K562 (cell line): ENCODE data around the gene NR6A1. TPM values are rescaled to one million over a fixed set of nuclear protein-coding genes. Genes with fewer than 3 reads are reported as not detected.

Experiments
- ATF1 ChIP-seq, 2 experiments: fragments of 450-650 bp in 1 of 2; IDR thresholded peaks; 2 replicates each; pipeline ENCODE4 v1.6.1; 2016; ENCODE audit warnings: missing compliant biosample characterization in 1 of 2, missing genetic modification characterization in 1 of 2
- CBX3 ChIP-seq, 2 experiments: IDR thresholded peaks; 1 replicate in 1 of 2; 2 replicates in 1 of 2; pipeline ENCODE4 v1.6.1; 2012; ENCODE audit warnings: inconsistent platforms in 2 of 2, low read length in 2 of 2, borderline replicate concordance in 1 of 2, control low read depth in 1 of 2
- CTCF ChIP-seq, 3 experiments: IDR thresholded peaks in 2 of 3; conservative IDR thresholded peaks in 1 of 3; 2 replicates each; pipeline ENCODE4 v1.5.1; 2011 to 2012; ENCODE audit warnings: low read length in 3 of 3, mild to moderate bottlenecking in 3 of 3, control low read depth in 2 of 3, improper control_type of control experiment in 1 of 3, inconsistent platforms in 1 of 3, low read depth in 1 of 3, mixed read lengths in 1 of 3, moderate library complexity in 1 of 3; ENCODE audit not compliant: insufficient read depth in 2 of 3
- ETV6 ChIP-seq, 3 experiments: fragments of 150-350 bp in 1 of 3; sonication (generic) in 1 of 3; formaldehyde crosslinking in 1 of 3; IDR thresholded peaks; 2 replicates each; pipeline versions ENCODE4 v1.6.1 to v1.8.0; 2014 to 2022; ENCODE audit warnings: borderline replicate concordance in 2 of 3, low read depth in 2 of 3, antibody characterized with exemption in 1 of 3, low read length in 1 of 3, mild to moderate bottlenecking in 1 of 3, missing genetic modification reagents in 1 of 3
- GATAD2B ChIP-seq: fragments of 450-650 bp; IDR thresholded peaks from 2 replicates; pipeline ENCODE4 v1.6.1; 2017; ENCODE audit warnings: mild to moderate bottlenecking, borderline replicate concordance
- HDAC3 ChIP-seq: fragments of 450-650 bp; IDR thresholded peaks from 2 replicates; pipeline ENCODE4 v1.6.1; 2018; ENCODE audit warnings: borderline replicate concordance, mild to moderate bottlenecking, moderate library complexity; ENCODE audit not compliant: partially characterized antibody
- HES1 ChIP-seq: fragments of 450-650 bp; IDR thresholded peaks from 2 replicates; pipeline ENCODE4 v1.6.1; 2016; ENCODE audit warnings: low read depth, mild to moderate bottlenecking, moderate library complexity
- KLF10 ChIP-seq: fragments of 250-450 bp; sonication (Bioruptor Pico); IDR thresholded peaks from 2 replicates; pipeline ENCODE4 v1.6.1; 2021; ENCODE audit warnings: matching md5 sums
- KLF16 ChIP-seq: IDR thresholded peaks from 2 replicates; pipeline ENCODE4 v1.6.1; 2016; ENCODE audit warnings: antibody characterized with exemption
- MAFK ChIP-seq: IDR thresholded peaks from 2 replicates; pipeline ENCODE4 v1.6.1; 2011; ENCODE audit warnings: low read length, improper control_type of control experiment
- NCOR1 ChIP-seq: fragments of 450-650 bp; IDR thresholded peaks from 2 replicates; pipeline ENCODE4 v1.6.1; 2016; ENCODE audit warnings: mild to moderate bottlenecking, moderate library complexity
- POLR2AphosphoS2 ChIP-seq: IDR thresholded peaks from 2 replicates; pipeline ENCODE4 v1.6.1; 2012; ENCODE audit warnings: low read length, improper control_type of control experiment
- RAD21 ChIP-seq, 2 experiments: fragments of 250-450 bp in 1 of 2; fragments of 450-650 bp in 1 of 2; sonication (Bioruptor Pico) in 1 of 2; formaldehyde crosslinking in 1 of 2; IDR thresholded peaks in 1 of 2; conservative IDR thresholded peaks in 1 of 2; 2 replicates each; pipeline versions ENCODE4 v1.4.0 to v1.8.0; 2020 to 2022; ENCODE audit warnings: mild to moderate bottlenecking in 2 of 2, moderate library complexity in 1 of 2
- RNF219 ChIP-seq: fragments of 250-450 bp; sonication (Bioruptor Pico); IDR thresholded peaks from 2 replicates; pipeline ENCODE4 v1.5.0; 2022; ENCODE audit warnings: mild to moderate bottlenecking
- SMARCB1 ChIP-seq: IDR thresholded peaks from 2 replicates; pipeline ENCODE4 v1.6.1; 2011; ENCODE audit warnings: improper control_type of control experiment, low read depth; ENCODE audit not compliant: insufficient read length
- TARDBP ChIP-seq: fragments of 450-650 bp; IDR thresholded peaks from 2 replicates; pipeline ENCODE4 v1.6.1; 2016
- TCF7L2 ChIP-seq: fragments of 150-350 bp; IDR thresholded peaks from 2 replicates; pipeline ENCODE4 v1.6.1; 2016; ENCODE audit warnings: low read depth, mild to moderate bottlenecking, low read length, moderate library complexity
- YBX1 ChIP-seq: fragments of 450-650 bp; IDR thresholded peaks from 2 replicates; pipeline ENCODE4 v1.7.1; 2016; ENCODE audit warnings: mild to moderate bottlenecking
- ZBTB49 ChIP-seq: sonication (generic); formaldehyde crosslinking; IDR thresholded peaks from 2 replicates; pipeline ENCODE4 v1.8.0; 2022; ENCODE audit warnings: missing genetic modification reagents, mild to moderate bottlenecking, borderline replicate concordance
- ZNF24 ChIP-seq: fragments of 450-650 bp; IDR thresholded peaks from 2 replicates; pipeline ENCODE4 v1.6.1; 2016
- ZNF511 ChIP-seq: sonication (generic); formaldehyde crosslinking; IDR thresholded peaks from 2 replicates; pipeline ENCODE4 v1.8.0; 2022; ENCODE audit warnings: mild to moderate bottlenecking, missing genetic modification reagents
- polyA plus RNA-seq, 8 experiments: library from polyadenylated mRNA; depleted of rRNA in 4 of 8; stranded (reverse) in 5 of 8; unstranded in 3 of 8; fragments of >200 nt; fragmentation: Nextera tagmentation in 2 of 8; fragmentation: Illumina TruSeq in 1 of 8; extraction: Ambion mirVana in 2 of 8; extraction: Trizol in 1 of 8; gene quantifications; 2 replicates each; pipeline versions ENCODE4 v1.2.1 to v1.2.3, GENCODE V29; 2011 to 2014; ENCODE audit warnings: inconsistent platforms in 1 of 8, missing spikeins in 1 of 8
- total RNA-seq, 7 experiments: library from RNA; depleted of rRNA in 6 of 7; stranded (reverse); fragments of >200 nt in 6 of 7; fragmentation: Illumina TruSeq in 2 of 7; extraction: Trizol in 2 of 7; gene quantifications; 2 replicates each; pipeline versions ENCODE4 v1.2.1 to v1.2.3, GENCODE V29; 2011 to 2021; ENCODE audit warnings: low replicate concordance in 1 of 7

The NR6A1 gene
- total and polyA plus RNA-seq, 9 of the 15 experiments (the other 6 are each of a cell fraction or from before 2014, with no cell fraction given), result 9.7 to 55.4 (median 28.3) TPM

GRCh38 chr9:124764774-124765438, 6.2 kb downstream of the NR6A1 start (continued):
- TF ChIP-seq ZBTB49 (CRISPR knock-in tag) (no peak), GATAD2B (no peak), TARDBP (no peak), SMARCB1 (no peak), KLF10 (CRISPR knock-in tag) (no peak), ZNF24 (no peak), RAD21 (CRISPR knock-in tag; conservative IDR thresholded peaks at IDR 0.05 in 1 of 2, IDR thresholded peaks at IDR 0.05 in 1 of 2) (peak; percentile 41 to 70), CBX3 (IDR thresholded peaks at IDR 0.05; ENCODE audit: borderline replicate concordance in 1 of 2, low read length in 2 of 2) (no peak), TCF7L2 (no peak), RNF219 (CRISPR knock-in tag) (no peak), HDAC3 (peak; percentile 28), ZNF511 (CRISPR knock-in tag) (no peak), NCOR1 (no peak), MAFK (no peak), YBX1 (no peak), HES1 (no peak), POLR2AphosphoS2 (no peak), ETV6 (IDR thresholded peaks at IDR 0.05; ENCODE audit: borderline replicate concordance in 1 of 2, low read depth in 2 of 2, low read length in 1 of 2) (no peak), ETV6 (CRISPR knock-in tag; IDR thresholded peaks at IDR 0.05; ENCODE audit: borderline replicate concordance) (no peak), ATF1 (CRISPR knock-in tag; IDR thresholded peaks at IDR 0.05) (no peak), ATF1 (tag; IDR thresholded peaks at IDR 0.05) (no peak), CTCF (IDR thresholded peaks at IDR 0.05 in 2 of 3, conservative IDR thresholded peaks at IDR 0.05 in 1 of 3; ENCODE audit: insufficient read depth in 2 of 3, low read depth in 1 of 3, low read length in 3 of 3) (peak; percentile 42 to 72 (median 59); a peak in 5 of 6 replicates), KLF16 (no peak)
